ENCODE measurements around the gene LMF1.
"Not testable (repeated sequence)": the region's sequence is repeated elsewhere in the genome, so short reads cannot be mapped to it uniquely, and the experiment has no call there.

Gene LMF1

DNA sequence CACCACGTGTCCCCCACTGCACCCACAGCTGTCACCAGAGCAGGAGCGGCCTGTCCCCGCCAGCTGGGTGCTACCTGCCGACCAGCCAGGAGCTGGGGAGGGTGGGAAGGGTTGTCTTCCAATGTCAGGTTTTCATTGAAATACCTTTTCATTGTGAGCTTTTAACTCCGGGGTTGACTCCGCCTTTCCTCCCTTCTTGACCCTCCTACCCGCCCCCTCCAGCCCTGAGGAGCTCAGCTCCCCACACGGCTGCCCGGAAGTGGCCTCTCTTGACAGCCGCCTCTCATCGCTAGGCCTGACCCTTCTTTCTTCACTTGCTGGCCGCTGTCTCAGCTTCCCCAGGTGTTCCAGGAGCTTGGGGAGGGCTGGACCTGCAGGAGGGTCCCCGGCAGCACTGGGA lies 149.0 kb downstream of the LMF1 start:
- no peak for DNase-seq

DNA sequence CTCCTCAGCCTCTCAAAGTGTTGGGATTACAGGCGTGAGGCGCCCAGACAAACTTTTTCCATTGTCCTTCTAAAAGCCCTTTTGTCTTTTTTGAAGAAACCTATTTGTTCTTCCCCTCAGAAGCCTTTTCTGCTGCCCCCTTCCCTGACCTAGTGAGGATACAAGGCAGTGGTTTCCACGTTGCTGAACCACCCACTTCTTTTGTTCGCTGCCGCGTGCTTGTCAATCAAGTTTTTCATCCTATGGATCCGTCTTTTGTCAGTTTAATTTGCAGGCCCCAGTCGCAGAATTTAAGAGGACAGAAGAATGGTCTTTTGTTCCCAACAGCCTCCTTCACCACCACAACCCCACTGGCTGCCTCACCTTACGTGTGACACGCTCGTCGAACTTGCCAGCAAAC lies 150.0 kb downstream of the LMF1 start:
- DNase-seq, result no peak

DNA sequence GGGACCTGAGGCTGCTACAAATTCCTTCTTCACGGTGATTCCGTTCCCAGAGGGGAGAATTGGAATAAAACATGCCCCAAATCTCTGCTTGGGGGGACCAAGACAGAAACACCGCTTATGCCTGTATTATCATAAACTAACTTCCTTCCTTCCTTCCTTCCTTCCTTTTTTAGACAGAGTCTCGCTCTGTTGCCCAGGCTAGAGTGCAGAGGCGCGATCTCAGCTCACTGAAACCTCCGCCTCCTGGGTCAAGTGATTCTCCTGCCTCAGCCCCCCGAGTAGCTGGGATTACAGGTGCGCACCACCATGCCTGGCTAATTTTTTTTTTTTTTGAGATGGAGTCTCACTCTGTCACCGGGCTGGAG lies 150.8 kb downstream of the LMF1 start:
- not testable (repeated sequence) for DNase-seq

DNA sequence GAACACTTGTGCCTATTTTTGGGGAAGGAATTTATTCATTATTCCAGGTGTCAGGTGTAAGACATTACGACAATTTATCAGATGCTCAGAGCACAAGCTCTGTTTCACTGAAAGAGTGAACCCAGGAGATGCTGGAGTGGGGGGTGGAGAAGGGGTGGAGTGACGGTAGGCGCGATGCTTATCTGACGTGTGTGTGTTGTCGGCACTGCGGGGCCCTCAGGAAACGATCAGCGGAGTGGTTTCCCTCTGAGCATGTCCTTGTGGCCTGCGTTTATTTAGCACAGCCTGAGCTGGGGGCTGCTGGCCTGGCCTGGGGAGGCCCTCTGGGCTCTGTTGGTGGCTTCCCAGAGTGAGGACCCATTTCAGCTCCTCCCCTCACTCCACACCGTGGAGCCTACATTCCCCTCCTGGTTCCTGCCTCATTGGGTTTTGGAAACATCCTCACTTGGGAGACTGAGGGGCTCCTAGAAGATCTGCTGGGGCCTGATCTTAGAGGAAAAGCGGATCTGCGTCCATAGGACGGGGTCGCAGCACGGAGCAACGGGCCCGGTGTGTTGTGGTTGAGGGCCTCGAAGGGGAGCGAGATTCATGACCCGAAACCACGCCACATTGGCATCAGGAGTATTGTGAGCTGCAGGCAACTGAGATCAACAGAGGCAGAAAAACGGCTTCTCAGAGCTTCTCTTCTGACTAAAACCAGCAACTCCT lies 151.3 kb downstream of the LMF1 start:
- peak; percentile 16 for DNase-seq

- no peak for DNase-seq
Measured at GRCh38 chr16:818592-818991, 152.2 kb downstream of the LMF1 start.

GRCh38 chr16:818132-818531 lies 152.7 kb downstream of the LMF1 start:
- no peak for DNase-seq

- no peak for DNase-seq
Measured at GRCh38 chr16:817001-817906, 153.5 kb downstream of the LMF1 start.

GRCh38 chr16:815861-816260 lies 154.9 kb downstream of the LMF1 start:
- no peak for DNase-seq

DNA sequence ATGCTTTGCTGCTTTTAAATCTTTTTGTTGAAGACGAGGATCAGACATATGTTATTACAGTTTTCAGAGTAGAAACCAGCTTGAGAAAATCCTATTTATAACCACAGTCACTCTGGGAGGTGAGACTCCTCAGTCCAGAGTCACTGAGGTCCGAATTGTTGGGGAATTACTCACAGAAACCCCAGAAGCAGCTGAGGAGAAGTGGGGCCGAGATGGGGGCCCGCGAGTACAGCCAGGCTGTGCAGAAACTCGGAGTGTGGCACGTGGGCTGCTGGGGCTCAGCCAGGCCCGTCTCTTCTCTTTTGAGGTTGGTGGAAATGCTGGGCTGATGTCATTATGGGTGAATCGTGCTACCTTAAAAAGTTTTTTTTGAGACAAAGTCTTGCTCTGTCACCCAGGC lies 155.8 kb downstream of the LMF1 start:
- no peak for DNase-seq

- no peak for DNase-seq
Measured at GRCh38 chr16:813916-814412, 156.8 kb downstream of the LMF1 start.

GRCh38 chr16:813204-813915 lies 157.4 kb downstream of the LMF1 start:
- peak; percentile 62 for DNase-seq

GRCh38 chr16:808085-808386 lies 162.7 kb downstream of the LMF1 start:
- DNase-seq, result no peak

DNA sequence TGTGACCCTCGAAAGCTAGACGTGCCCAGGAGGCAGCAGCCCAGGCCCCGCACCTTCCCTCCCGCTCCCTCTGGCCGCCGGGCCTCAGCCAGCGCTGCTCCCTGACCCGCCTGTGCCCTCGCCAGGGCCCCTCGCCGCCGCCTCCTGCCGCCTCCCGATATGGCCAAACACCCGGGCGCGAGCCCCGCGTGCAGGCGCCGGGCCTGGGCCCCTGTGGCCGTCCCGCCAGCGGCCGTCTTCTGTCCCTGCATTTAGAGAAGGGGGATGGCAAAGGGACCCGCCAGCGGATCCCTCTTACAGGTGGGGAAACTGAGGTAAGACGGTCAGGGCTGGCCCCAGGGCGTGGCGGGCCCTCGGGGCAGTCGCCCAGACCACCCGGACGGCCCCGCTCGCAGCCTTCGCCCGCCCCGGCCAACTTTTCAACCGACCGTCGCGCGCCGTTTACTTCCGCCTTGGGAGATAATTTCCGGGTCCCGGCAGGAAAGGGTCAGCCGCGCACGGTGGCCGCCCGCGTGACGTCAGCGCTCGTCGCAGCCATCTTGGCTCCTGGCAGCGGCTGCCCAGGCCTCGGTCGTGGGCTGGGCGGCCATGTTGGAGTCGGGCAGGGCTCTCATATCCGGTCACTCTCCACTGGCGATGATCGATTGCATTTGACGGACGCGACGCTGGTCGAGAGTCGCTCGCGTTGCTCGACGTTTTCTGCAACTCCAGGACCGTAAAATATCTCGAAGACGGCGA lies 163.3 kb downstream of the LMF1 start:
- peak; percentile 84 for DNase-seq

GRCh38 chr16:805474-805873 lies 165.3 kb downstream of the LMF1 start:
- DNase-seq, result no peak

DNA sequence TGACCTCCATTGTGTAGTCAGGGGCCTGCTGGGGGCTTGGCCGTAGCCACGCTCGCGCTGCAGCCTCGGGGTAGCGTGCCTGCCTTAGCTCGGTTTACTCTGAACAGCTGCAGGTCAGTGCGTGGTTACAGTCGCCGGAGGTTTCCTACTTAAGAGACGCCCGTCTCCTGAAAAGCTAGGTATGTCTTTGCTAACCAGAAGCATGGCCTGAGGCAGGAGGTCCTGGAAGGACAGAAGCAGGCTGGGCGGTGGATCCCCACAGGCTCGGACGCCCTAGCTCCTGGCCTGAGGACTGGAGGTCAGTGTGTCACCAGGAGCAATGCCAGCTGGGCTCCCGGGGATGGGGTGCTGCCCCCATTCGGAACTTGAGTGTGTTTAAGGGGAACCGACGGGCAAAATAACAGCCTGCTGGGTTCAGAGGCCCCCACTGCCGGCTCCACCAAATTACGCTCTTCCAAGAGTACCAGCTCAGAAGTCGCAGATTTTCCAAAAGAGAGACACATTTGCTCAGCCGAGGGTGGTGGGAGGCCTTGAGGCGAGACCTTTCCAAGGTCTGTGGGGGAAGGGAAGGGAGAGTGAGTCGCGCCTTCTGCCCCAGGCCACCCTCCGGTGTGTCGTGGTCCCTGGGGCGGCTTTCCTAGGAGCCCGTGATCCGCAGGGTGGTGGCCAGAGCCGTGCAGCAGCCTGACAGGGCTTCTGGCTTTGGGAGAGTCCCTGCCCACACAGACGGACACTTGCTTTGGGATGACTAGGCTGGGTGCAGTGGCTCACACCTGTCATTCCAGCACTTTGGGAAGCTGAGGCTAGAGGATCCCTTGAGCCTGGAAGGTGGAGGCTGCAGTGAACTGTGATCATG lies 166.4 kb downstream of the LMF1 start:
- no peak for DNase-seq

DNA sequence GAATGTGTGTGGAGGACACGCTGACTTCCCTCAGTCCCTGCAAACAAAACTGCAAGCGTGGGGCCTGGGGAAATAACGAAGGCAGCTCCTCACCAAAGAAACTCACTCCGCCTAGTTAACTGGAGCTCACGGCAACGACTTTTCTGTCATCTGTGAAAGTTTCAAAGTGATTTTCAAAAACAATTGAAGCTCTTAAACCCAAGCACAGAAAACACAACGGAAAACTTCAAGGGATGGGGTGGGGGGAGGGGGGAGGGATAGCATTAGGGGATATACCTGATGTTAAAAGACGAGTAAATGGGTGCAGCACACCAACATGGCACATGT lies 167.1 kb downstream of the LMF1 start:
- no peak for DNase-seq

Measured in stimulated activated CD4-positive, alpha-beta T cell treated with anti-CD3 and anti-CD28 coated beads, Interleukin-4, amount 100 ng/mL, for 1 hour (primary cell).